NCI-H2081 treated with DMSO at 0.1 percent for 48 hours (cell line): Measurements from ENCODE around the gene CHST5.

ENCODE experiments used
- DNase-seq: peaks from one replicate; lab custom pipeline; 2025; lab: John Stamatoyannopoulos, UW

Gene CHST5

DNA sequence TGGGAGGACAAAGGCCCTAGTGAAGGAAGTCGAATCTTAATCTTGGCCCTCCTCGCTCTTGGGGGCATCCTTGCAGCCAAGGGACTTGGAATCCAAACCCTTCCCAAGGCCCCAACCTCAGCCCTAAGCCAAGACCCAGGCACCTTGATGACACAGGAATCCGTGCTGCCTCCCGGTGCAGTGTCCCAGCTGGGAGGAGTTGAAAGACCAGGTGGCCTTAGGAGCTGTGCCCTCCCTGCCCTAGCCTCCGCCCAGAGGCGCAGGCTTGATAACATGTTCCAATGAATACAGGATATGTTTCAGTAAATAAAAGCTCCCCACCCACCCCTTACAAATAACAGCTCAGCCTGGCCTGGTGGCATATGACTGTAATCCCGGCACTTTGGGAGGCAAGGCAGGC is at the start of gene CHST5:
Gene CHST5 (minus strand): TSS at position 208 of the 400 bp plus-strand sequence. CDS start 5,724 bp downstream, outside the sequence.
- DNase-seq: no peak

DNA sequence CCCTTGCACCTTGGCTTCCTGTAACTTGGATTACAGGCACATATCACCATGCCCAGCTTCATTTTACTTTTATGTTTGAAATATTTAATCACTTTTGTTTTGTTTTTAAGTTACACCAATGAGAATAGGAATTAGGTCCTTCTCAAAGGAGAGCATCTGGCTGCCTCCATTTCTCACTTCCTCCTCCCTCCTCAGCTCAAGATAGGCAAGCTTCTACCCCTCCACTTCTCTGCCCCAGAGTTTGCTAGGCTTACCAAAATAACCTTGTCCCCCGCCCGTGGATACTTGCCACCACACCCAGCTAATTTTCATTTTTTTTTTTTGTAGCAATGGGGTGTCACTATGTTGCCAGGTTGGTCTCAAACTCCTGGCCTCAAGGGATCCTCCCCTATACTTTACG is 48.2 kb upstream of the CHST5 start:
- DNase-seq: no peak

DNA sequence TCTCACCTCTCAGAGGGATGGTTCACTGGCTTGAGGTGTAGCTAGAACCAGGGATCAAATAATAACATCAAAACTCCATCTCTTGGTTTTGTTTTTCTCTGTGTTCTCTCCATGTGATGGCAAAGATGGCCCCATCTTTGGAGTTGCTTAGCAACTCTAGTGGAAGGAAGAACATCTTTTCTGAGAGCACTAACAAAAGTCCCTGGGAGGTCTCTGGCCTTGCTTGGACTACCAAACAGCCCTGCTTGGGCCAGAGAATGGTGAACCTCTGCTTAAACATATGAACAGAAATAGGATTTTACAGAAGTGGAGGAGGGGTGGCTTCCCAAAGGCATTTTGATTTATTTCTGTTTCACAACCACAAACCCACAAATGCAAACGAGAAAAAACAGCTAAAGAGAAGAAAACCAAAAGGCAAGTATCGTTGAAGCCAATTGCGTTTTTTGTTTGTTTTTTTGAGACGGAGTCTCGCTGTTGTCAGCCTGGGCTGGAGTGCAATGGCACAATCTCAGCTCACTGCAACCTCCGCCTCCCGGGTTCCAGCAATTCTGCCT is 43.5 kb upstream of the CHST5 start:
- no peak for DNase-seq

DNA sequence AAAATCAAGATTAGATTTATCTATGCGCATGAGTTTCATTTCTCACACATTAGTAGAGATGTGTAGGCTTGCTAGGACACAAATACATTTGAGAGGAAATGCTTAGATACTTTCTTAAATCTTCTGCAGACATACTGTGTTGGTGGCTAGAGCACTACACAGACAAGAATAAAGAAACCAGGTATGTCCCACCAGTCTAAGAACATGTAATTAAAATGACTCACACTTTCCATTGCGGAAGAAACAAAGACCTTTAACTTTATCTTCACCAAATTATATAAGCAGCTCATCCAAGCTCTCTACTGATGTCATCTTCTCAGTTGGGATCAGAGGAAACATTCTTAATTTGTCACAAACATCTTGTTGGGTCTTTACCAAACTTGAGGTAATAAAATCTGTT is 42.8 kb upstream of the CHST5 start:
- no peak for DNase-seq

DNA sequence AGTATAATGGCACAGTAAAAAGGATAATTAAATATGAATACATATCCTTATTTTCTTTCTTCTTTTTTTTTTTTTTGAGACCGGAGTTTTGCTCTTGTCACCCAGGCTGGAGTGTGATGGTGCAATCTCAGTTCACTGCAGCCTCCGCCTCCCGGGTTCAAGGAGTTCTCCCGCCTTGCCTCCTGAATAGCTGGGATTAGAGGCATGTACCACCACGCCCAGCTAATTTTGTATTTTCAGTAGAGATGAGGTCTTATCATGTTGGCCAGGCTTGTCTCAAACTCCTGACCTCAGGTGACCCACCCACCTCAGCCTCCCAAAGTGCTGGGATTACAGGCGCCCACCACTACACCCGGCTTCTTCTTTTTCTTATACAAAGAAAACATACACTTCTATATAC is 42.3 kb upstream of the CHST5 start:
- no peak for DNase-seq

DNA sequence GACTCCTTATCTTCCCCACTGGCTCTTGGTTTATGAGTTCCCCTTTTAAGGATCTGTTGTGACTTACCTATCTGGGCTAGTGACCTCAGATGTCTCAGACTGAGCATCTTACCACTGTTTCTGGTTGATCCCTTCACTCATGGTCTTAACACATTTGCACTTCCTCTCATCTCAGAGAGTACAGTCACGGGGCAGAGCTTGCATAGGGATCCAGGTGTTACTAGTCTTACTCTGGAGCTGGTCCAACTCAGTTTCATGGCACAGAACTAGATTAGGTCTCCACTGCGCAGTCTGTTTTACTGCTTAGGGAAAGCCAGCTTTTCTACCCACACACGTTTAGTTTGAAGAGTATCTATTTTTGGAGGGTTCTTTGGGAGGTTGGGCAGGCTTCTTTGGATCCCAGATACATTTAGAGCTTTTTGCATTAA is 40.5 kb upstream of the CHST5 start:
- no peak for DNase-seq

DNA sequence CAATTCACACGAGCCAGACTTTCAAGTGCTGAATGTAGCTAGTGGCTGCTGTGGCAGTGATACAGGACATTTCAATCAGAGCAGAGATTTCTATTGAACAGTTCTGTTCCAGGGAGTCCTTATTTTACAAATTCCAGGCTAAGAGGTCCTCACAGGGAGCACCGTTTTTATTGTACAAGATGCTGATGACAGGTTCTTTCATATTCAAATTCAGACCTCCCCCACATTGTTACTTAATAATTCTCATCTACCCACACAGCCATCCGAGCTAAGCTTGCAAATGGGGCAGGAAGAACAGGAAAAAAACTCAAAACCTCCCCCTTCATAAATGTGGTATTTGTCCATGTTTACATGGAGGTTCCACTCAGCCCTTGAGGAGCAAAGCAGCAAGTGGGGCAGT is 40.0 kb upstream of the CHST5 start:
- no peak for DNase-seq

DNA sequence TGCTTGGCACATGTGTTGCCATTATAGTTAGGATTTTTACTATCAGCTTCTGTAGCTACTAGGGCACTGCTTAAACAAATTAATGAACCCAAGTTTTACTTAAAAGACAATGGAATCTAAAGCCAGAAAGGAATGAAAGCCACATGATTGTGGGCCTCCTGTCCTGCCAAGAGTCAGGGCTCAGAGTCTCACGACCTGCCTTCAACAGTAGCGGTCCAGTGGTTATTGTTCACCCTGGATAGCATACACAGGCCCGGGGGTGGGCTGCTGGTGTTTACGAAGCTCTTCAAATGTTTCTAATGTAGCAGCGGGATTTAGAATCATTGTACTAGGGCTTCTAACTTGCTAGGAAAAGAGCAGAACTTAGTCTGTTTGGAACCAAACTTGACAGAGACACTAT is 38.0 kb upstream of the CHST5 start:
- DNase-seq: no peak

DNA sequence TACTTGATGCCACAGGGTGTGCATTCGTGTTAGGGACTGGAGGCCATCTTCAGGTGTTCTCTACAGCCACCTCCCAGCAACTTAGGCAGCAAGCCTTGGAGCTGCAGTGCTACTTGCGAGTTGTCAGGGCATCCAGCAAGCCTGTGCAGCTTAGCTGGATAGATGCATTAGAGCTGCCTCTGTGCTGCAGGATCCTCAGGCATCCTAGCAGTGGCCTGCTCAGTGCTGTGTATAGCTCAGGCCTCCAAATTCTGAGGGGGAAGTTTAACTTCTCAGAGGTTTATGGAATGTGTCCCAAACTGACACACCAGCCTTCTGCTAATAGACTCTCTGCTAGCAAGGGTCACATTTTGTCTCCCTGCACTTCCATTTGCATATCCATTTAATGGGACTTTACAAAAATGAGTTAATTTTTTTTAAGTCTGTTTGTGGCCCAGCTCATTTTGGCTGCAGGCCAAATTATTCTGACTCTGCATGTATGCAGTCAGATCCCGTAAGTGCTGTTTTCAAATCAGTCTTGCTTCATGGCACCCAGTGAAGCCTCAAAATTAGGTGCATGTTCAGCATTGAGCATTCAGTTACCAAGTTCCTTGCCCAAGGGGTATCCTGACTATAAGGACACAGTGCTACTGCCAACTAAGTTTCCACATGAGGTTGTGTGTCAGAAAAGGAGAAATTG is 37.1 kb upstream of the CHST5 start:
- no peak for DNase-seq

DNA sequence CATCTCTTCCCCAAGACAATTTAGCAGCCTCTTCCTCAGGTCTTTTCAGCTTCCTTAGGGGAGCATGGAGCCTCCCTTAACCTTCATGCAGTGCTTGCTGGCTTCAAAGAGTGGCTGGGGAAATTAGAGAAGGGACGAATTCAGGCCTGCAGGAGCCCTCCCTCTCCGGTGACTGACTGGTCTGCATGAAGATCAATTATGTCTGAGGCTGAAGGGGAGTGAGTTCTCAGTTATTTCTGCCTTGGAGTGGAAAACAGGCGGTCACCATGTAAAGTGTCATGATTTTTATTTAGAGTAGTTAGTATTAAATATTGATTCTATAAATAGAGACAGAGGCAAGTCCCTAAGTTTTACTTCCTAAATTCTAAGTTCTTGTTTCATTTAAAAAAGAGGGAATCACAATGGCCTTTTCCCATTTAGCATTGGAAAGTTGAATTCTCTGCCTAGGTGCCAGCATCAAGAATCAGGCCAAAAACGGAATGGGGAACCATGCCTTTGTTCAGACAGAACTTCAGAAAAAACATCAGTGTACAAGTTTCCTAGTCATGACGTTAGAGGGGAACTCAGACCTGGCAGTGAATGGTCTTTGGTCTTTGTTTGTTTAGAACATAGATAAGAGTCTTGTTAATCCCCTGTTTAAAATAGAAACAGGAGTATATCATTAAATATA is 34.6 kb upstream of the CHST5 start:
- no peak for DNase-seq

DNA sequence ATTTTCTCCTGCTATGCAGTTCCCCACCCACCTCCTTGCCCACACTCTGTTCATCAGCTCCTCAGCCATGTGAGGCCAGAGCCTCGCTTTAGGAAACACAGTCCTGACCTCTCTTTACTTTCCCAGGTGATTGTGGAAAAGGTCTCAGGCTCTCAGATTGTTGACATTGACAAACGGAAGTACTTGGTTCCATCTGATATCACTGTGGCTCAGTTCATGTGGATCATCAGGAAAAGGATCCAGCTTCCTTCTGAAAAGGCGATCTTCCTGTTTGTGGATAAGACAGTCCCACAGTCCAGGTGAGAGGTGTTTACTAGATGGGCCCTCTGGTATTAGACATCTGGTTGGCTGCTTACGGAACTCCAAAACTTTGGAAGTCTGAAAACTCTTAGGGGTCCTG is 32.0 kb upstream of the CHST5 start:
- DNase-seq: no peak

DNA sequence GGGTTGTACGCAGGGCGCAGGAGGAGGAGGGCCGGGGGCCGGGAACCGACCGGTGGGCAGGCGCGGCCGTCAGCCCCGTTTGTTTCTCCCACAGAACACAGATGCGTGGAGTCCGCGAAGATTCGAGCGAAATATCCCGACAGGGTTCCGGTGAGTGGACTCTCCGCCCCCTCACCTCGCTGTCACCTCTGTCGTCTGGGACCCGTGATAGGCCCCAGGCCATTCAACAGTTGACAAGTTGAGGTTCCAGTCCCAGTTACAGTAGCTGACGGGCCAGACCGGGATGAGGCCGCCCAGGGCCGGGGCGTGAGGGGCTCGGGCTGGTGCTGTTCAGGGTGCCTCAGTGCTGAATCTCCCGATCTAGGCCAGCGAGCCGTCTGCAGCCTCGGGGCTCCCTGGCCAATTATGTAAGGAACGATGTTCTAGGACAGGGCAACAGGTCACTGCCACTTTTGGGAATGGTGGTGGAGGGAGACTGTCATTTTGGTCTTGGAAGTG is 30.9 kb upstream of the CHST5 start:
- DNase-seq: no peak

DNA sequence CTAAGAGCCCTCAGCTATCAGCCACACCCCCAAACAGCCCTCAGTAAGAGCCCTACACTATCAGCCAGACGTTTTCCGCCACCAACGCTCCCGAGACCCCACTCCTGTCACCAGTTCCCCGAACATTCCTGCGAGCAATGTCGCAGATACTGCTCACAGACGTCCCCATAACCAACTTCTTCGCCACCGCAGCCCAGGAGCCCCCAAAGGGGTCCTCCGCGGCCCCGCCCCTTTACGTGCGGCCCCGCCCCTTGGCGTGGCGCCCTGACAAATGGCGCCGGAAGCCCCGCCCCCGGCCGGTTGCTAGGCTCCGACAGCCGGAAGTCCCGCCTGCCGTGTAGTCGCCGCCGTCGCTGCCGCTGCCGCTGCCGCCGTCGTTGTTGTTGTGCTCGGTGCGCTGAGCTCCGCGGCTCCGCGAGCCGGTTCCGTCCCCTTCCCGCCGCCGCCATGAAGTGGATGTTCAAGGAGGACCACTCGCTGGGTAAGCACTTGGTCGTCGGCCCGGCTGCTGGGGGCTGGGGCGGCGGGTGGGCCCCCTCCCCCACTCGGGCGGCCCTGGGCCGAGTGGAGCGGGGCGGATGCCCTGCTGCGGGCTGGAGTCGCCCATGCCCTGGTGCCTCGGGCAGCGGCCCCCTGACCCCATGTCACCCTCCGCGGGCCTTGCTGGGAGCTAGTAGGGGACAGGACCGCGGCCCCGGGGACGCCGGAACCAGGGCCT is 30.3 kb upstream of the CHST5 start, which contains the start of gene GABARAPL2:
Gene GABARAPL2 (plus strand): TSS at position 340 of the 718 bp plus-strand sequence. CDS start 108 bp downstream, at position 448.
- no peak for DNase-seq

DNA sequence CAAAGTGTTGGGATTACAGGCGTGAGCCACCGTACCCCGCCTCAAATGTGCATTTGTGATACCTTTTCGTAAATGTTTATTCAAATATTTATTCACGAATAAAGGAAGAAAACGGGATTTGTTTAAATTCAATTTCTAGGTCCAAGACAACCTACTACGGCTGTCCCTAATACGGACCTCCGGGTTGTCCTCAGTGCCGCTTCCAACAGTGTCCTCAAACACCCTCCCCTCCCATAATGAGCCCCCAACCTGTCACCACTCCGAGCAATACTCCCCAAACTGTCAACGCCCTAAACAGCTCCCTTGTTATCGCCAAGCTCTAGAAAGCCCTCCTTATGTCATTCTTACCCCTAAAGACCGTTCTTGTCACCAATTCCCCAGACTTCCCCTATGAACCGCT is 29.7 kb upstream of the CHST5 start:
- no peak for DNase-seq

DNA sequence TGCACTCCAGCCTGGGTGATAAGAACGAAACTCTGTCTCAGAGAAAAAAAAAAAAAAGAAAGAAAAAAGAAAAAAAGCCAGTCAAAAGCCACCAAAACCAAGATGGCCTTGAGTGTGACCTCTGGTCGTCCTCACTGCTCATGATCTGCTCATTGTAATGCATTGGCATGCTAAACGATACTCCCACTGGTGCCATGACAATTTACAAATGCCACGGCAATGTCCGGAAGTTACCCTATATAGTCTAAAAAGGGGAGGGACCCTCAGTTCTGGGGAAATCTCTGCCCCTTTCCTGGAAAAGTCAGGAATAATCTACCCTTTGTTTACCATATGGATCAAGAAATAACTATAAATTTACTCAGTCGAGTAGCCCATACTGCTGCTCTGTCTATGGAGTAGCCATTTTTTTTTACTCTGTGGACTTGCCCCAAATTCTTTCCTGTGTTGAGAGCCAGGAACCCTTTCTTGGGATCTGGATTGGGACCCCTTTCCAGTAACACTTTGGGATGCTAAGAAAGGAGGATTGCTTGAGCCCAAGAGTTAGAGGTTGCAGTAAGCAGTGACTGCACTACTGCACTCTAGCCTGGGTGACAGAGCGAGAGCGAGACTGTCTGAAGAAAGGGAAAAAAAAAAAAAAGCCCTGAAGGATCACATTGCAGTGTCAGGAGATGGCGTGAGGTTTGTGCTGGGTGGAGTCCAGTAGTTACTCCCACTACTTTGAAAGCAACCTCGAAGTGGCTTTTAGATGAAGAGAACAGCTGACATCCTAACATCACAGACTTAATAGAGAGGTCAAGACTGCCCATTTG is 23.9 kb upstream of the CHST5 start:
- no peak for DNase-seq

DNA sequence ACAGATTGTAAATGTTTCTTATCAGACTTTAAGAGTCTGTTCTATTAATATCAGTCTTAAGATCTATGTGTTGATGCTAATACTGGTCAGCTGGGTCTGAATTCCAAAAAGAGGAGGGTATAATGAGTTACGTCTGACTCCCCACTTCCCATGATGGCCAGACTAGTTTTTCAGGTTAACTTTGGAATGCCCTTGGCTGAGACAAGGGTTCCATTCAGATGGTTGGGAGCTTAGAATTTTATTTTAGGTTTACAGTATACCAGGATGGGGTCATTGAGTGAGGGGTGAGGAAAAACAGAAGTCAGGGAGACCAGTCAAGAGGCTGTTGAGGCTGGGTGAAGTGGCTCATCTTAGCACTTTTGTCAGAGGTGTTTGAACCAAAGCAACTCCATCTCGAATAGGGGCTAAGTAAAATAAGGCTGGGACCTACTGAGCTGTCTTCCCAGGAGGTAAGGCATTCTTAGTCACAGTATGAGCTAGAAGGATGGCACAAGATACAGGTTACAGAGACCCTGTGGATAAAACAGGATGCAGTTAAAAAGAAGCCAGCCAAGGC is 23.0 kb upstream of the CHST5 start:
- no peak for DNase-seq

DNA sequence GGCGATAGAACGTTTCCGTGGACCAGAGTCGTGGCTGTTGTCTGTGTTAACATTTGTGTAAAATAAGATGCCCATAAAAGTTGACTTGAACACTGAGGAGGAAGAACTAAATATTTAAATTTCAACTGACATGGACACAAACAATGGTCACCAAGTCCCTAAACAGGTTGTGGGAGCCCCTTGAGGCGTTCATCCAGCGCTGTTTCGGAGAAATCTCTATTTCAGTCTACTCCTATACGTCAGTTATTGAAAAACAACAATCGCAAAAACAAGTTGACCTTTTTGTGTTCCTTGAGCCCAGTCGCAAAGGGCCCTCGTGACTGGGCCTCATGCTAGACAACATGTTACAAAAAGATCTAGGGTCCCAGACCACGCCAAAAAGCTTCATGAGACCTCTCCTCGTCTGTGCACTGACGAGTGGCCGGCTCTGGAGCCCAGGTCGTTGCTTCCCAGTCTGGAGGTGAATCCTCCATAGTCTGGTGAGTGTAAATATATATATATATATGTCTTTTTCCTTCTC is 20.6 kb upstream of the CHST5 start:
- DNase-seq: no peak

DNA sequence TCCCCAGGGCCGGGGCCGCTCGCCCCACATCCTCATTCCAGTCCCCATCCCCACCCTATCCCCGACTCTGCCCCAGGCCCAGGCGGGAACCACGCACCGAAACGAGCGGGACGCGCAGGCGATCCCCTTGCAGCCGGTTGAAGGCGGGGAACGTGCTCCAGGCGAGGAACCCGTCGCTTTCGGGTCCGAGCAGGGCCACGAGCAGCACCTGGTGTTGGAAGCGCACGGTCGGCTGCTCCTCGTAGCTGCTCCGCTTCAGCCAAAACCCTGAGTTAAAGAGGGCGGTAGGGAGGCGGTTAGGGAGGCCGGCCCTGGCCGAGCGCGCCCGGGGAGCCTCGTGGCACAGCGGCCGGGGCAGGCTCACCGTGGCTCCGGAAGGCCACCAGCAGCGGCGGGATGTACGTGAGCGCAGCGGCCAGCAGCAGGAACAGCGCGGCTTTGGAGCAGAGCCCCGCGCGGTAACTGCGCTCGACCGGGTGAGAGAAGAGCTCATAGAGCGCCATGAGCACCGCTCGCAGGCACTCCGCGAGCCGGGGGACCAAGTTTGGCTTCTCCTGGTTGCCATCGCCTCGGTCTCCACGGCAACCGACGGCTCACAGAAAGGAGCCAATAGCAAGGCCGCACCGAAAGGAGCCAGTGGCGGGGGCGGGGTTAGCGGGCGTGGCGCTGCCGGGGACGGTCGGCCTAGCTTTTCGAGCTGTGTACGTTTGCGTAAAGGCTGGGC is 20.0 kb upstream of the CHST5 start, which contains the start of gene TMEM231:
Gene TMEM231 (minus strand): TSS at position 546 of the 724 bp plus-strand sequence. CDS start 43 bp downstream, at position 503.
- DNase-seq: peak; percentile 27

DNA sequence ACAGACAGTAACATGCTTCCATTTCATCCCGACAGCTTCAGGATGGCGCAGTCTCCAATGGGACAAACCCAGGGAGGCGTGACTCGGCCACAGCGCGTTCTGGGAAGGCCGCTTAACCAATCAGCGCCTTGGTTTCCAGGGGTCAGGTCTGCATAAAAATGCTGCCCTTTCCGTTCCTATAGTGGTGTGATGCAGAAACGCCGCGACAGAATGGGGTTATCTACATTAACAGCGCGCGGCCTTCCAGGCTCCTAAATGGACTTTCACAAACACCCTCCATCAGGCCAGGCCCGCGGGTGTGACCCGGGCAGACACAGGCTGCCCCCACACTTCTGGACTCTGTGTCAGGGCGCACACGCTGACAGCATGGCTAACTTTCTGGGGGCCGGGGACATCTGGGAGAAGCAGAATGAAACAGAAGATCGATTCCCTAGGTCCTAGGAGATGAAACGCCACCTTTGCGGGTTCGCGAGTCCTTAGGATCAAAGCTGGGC is 19.4 kb upstream of the CHST5 start:
- DNase-seq: peak; percentile 5

DNA sequence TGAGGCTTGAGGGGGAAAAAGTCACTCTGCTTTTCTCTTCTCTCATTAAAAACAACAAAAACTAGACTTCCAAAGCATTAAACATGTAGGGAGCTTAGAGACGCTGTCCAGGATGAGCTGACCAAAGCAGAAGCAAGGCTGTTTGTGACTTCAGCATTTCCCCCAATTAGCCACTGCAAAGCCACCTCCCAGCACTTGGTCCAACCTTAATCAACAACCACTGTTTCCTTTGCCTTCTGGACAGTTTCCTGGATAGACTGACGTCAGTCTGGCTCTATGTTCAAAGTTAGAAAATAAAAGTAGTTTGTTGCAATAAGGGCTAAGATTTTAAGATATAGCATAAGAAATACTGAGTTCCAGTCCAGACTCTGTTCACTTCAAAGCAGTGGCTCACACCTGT is 17.0 kb upstream of the CHST5 start:
- no peak for DNase-seq
